HEK293 (cell line): Measurements from ENCODE around the gene HMGCS1.
"Not testable (repeated sequence)": the region's sequence is repeated elsewhere in the genome, so short reads cannot be mapped to it uniquely, and the experiment has no call there.

Experiments
- CTCF ChIA-PET: fragments of 350-600 bp; formaldehyde crosslinking; extraction: SDS; loops from one replicate; lab custom pipeline; 2021; ENCODE audit warnings: antibody characterized with exemption; lab: Yijun Ruan, JAX
- POLR2A ChIA-PET: fragments of 300-600 bp; formaldehyde crosslinking; extraction: SDS; loops from one replicate; lab custom pipeline; 2020; ENCODE audit warnings: antibody characterized with exemption, inconsistent platforms; lab: Yijun Ruan, JAX
- H3K27ac ChIP-seq: fragments of 200-500 bp; sonication (Bioruptor generic); 2 replicates; pipeline ENCODE4 v1.5.1; 2014; ENCODE audit warnings: low read depth, low read length, control low read depth, inconsistent platforms; ENCODE audit errors: extremely low read depth
- H3K36me3 ChIP-seq, 2 experiments: fragments of 200-500 bp in 1 of 2; sonication (Bioruptor generic) in 1 of 2; 1 replicate in 1 of 2; 2 replicates in 1 of 2; pipeline ENCODE4 v1.5.1; 2014 to 2017; ENCODE audit warnings: inconsistent platforms in 2 of 2, low read length in 2 of 2; ENCODE audit not compliant: control insufficient read depth in 2 of 2, insufficient read depth in 1 of 2
- H3K4me1 ChIP-seq: fragments of 200-500 bp; sonication (Bioruptor generic); 2 replicates; pipeline ENCODE4 v1.5.1; 2014; ENCODE audit warnings: mild to moderate bottlenecking, low read length, inconsistent platforms; ENCODE audit not compliant: control insufficient read depth, insufficient read depth
- H3K4me3 ChIP-seq: 2 replicates; pipeline ENCODE4 v1.5.1; 2011; ENCODE audit warnings: low read depth, mild to moderate bottlenecking, control low read depth, low read length, moderate library complexity
- H3K9me3 ChIP-seq: fragments of 200-500 bp; sonication (Bioruptor generic); 2 replicates; pipeline ENCODE4 v1.5.1; 2014; ENCODE audit warnings: low read depth, low read length, inconsistent platforms; ENCODE audit not compliant: control insufficient read depth, insufficient read depth
- CTCF ChIP-seq: fragments of 450-650 bp; formaldehyde crosslinking; IDR thresholded peaks from 2 replicates; pipeline ENCODE4 v1.5.1; 2016; ENCODE audit warnings: missing biosample characterization, missing genetic modification characterization
- HOXD13 ChIP-seq: sonication (generic); formaldehyde crosslinking; IDR thresholded peaks from 2 replicates; pipeline ENCODE4 v1.8.0; 2022; ENCODE audit warnings: missing genetic modification reagents, borderline replicate concordance
- KLF10 ChIP-seq: fragments of 450-650 bp; IDR thresholded peaks from 2 replicates; pipeline ENCODE4 v1.5.1; 2018; ENCODE audit warnings: missing biosample characterization, mild to moderate bottlenecking, missing genetic modification characterization
- KLF16 ChIP-seq: fragments of 450-650 bp; formaldehyde crosslinking; IDR thresholded peaks from 2 replicates; pipeline ENCODE4 v1.5.1; 2017; ENCODE audit warnings: missing biosample characterization, missing genetic modification characterization
- KLF7 ChIP-seq: fragments of 450-650 bp; formaldehyde crosslinking; IDR thresholded peaks from 2 replicates; pipeline ENCODE4 v1.5.1; 2016; ENCODE audit warnings: missing biosample characterization, missing genetic modification characterization, borderline replicate concordance
- PRDM1 ChIP-seq: fragments of 450-650 bp; formaldehyde crosslinking; IDR thresholded peaks from 2 replicates; pipeline ENCODE4; 2016; ENCODE audit warnings: missing biosample characterization, missing genetic modification characterization
- PRDM2 ChIP-seq: fragments of 450-650 bp; formaldehyde crosslinking; IDR thresholded peaks from 2 replicates; pipeline ENCODE4 v1.5.1; 2016; ENCODE audit warnings: missing biosample characterization, missing genetic modification characterization, borderline replicate concordance
- TRIM28 ChIP-seq: IDR thresholded peaks from 2 replicates; pipeline ENCODE4 v1.6.1; 2011; ENCODE audit warnings: low read length, control low read depth, borderline replicate concordance
- YY1 ChIP-seq: fragments of 450-650 bp; formaldehyde crosslinking; IDR thresholded peaks from 2 replicates; pipeline ENCODE4 v1.5.1; 2018; ENCODE audit warnings: missing biosample characterization, missing genetic modification characterization
- YY2 ChIP-seq: fragments of 450-650 bp; formaldehyde crosslinking; IDR thresholded peaks from 2 replicates; pipeline ENCODE4 v1.5.1; 2016; ENCODE audit warnings: missing biosample characterization, missing genetic modification characterization
- ZBTB17 ChIP-seq: fragments of 450-650 bp; formaldehyde crosslinking; IDR thresholded peaks from 2 replicates; pipeline ENCODE4 v1.5.1; 2016; ENCODE audit warnings: missing biosample characterization, missing genetic modification characterization
- ZBTB8A ChIP-seq: fragments of 450-650 bp; formaldehyde crosslinking; IDR thresholded peaks from 2 replicates; pipeline ENCODE4 v1.5.1; 2016; ENCODE audit warnings: missing biosample characterization, missing genetic modification characterization
- ZNF2 ChIP-seq: fragments of 450-650 bp; formaldehyde crosslinking; IDR thresholded peaks from 2 replicates; pipeline ENCODE4 v1.5.1; 2016; ENCODE audit warnings: missing biosample characterization, missing genetic modification characterization
- ZNF596 ChIP-seq: fragments of 450-650 bp; IDR thresholded peaks from 2 replicates; pipeline ENCODE4 v1.5.0; 2018; ENCODE audit warnings: missing biosample characterization, mild to moderate bottlenecking, missing genetic modification characterization, moderate library complexity
- ZNF621 ChIP-seq: fragments of 450-650 bp; formaldehyde crosslinking; IDR thresholded peaks from 2 replicates; pipeline ENCODE4 v1.5.1; 2017; ENCODE audit warnings: missing biosample characterization, missing genetic modification characterization
- ZNF654 ChIP-seq: fragments of 450-650 bp; formaldehyde crosslinking; IDR thresholded peaks from 2 replicates; pipeline ENCODE4 v1.5.1; 2016; ENCODE audit warnings: low read depth, missing biosample characterization, missing genetic modification characterization
- ZNF660 ChIP-seq: fragments of 450-650 bp; IDR thresholded peaks from 2 replicates; pipeline ENCODE4 v1.5.1; 2018; ENCODE audit warnings: missing biosample characterization, mild to moderate bottlenecking, missing genetic modification characterization
- ZNF747 ChIP-seq: fragments of 450-650 bp; formaldehyde crosslinking; IDR thresholded peaks from 2 replicates; pipeline ENCODE4 v1.5.1; 2016; ENCODE audit warnings: missing biosample characterization, missing genetic modification characterization
- ZNF843 ChIP-seq: fragments of 450-650 bp; formaldehyde crosslinking; IDR thresholded peaks from 2 replicates; pipeline ENCODE4 v1.5.1; 2016; ENCODE audit warnings: missing biosample characterization, missing genetic modification characterization

HMGCS1 gene

GRCh38 chr5:43309122-43309521 lies 4.1 kb downstream of the HMGCS1 start:
- ChIA-PET POLR2A (no interaction called here), CTCF (interaction anchor here (0.6 to 1.1 kb wide), 3 partner anchors 12 to 234 kb away, joined by 3 read pairs; no protein-coding TSS in a partner anchor)
- H3K9me3 ChIP-seq: no peaks in the 10 kb centered on the region
- no peak for TF ChIP-seq ZNF621 (tag by site-specific recombination)
- no peak for TF ChIP-seq YY1 (tag by site-specific recombination)
- no peak for TF ChIP-seq ZBTB17
- no peak for TF ChIP-seq YY2
- TF ChIP-seq TRIM28: no peak
- TF ChIP-seq ZNF596 (tag by site-specific recombination): no peak
- no peak for TF ChIP-seq PRDM2 (tag by site-specific recombination)
- TF ChIP-seq ZBTB8A (tag by site-specific recombination): no peak
- no peak for TF ChIP-seq KLF7
- TF ChIP-seq HOXD13 (CRISPR knock-in tag): no peak
- no peak for TF ChIP-seq PRDM1
- TF ChIP-seq KLF16 (tag by site-specific recombination): no peak
- no peak overlapping the region for H3K4me3 ChIP-seq
- H3K27ac ChIP-seq: no peak overlapping the region
- H3K4me1 ChIP-seq: peaks cover 19% of the 10 kb centered on the region
- peaks cover 0 to 42% of the 10 kb centered on the region in 2 experiments; a peak in 2 of 3 replicates for H3K36me3 ChIP-seq

- ChIA-PET POLR2A (interaction anchor here (1.0 kb wide), 1 partner anchor 186 kb away, joined by 5 read pairs; no protein-coding TSS in a partner anchor), CTCF (interaction anchor here (0.9 to 2.8 kb wide), 8 partner anchors 9 to 234 kb away, joined by 3 to 14 read pairs (median 4); no protein-coding TSS in a partner anchor)
- H3K36me3 ChIP-seq: peaks cover 0 to 47% of the 10 kb centered on the region in 2 experiments; a peak in 2 of 3 replicates
- H3K27ac ChIP-seq, H3K4me3 ChIP-seq, H3K9me3 ChIP-seq: not testable (repeated sequence)
- H3K4me1 ChIP-seq: peaks cover 25% of the 10 kb centered on the region
These were observed 6.3 kb downstream of the HMGCS1 start for GRCh38 chr5:43306954-43307353.

- CTCF ChIA-PET: interaction anchor here (0.6 to 2.8 kb wide), 18 partner anchors 10 to 394 kb away, joined by 3 to 14 read pairs (median 4); partner anchors contain the start of gene TMEM267
- Histone ChIP-seq H3K36me3 (peaks cover 0 to 46% of the 10 kb centered on the region in 2 experiments; a peak in 2 of 3 replicates), H3K27ac (no peak overlapping the region), H3K4me1 (peaks cover 27% of the 10 kb centered on the region), H3K4me3 (no peak overlapping the region), H3K9me3 (no peaks in the 10 kb centered on the region)
- POLR2A ChIA-PET: interaction anchor here (1.0 kb wide), 1 partner anchor 185 kb away, joined by 5 read pairs; no protein-coding TSS in a partner anchor
- TF ChIP-seq ZNF654: peak; percentile 62
- TF ChIP-seq KLF10: 0 out of 2 replicates have a peak, but pooled peaks have one; percentile 15
- TF ChIP-seq ZNF2 (tag by site-specific recombination): 0 out of 2 replicates have a peak, but pooled peaks have one; percentile 40
- TF ChIP-seq CTCF: peak; percentile 56; the same call in 1 of the 2 replicates
- no peak for TF ChIP-seq ZNF843 (tag by site-specific recombination)
- peak; percentile 67 for TF ChIP-seq ZNF660 (tag by site-specific recombination)
- TF ChIP-seq ZNF747 (tag by site-specific recombination): no peak
These were observed 7.2 kb downstream of the HMGCS1 start for GRCh38 chr5:43305948-43306565.
